ENCODE data around the gene AHRR. TPM values are rescaled to one million over a fixed set of nuclear protein-coding genes. Genes with fewer than 3 reads are reported as not detected.

AHRR gene
- total and polyA plus RNA-seq, 2 experiments from 2014 or later, result 0.27 to 1.8 TPM

- Histone ChIP-seq H3K27me3 (ENCODE audit: insufficient read depth) (peaks cover 34% of the 10 kb centered on the region), H3K79me2 (replicated peaks; ENCODE audit: insufficient read depth) (no peaks in the 10 kb centered on the region), H4K20me1 (replicated peaks; ENCODE audit: insufficient read depth) (no peaks in the 10 kb centered on the region), H3K27ac (ENCODE audit: low read depth) (no peak overlapping the region), H3K4me2 (no peak overlapping the region), H3K9me2 (ENCODE audit: insufficient read depth) (no peaks in the 10 kb centered on the region), H2AFZ (no peak overlapping the region), H3K4me1 (ENCODE audit: insufficient read depth) (no peaks in the 10 kb centered on the region), H3K4me3 (no peak overlapping the region), H3K36me3 (ENCODE audit: insufficient read depth) (no peaks in the 10 kb centered on the region), H3F3A (replicated peaks; ENCODE audit: low read depth) (no peaks in the 10 kb centered on the region)
- Mint-ChIP-seq H3K36me3 (ENCODE audit: low read depth) (no peaks in the 10 kb centered on the region), H3K27me3 (ENCODE audit: insufficient read depth, low read depth, poor library complexity) (peaks cover 35% of the 10 kb centered on the region), H3K9me3 (no peaks in the 10 kb centered on the region), H3K27ac (no peak overlapping the region), H3K4me3 (no peak overlapping the region), H3K4me1 (peaks cover 3% of the 10 kb centered on the region; the same call in 1 of the 3 replicates)
- TF ChIP-seq JUNB (IDR thresholded peaks at IDR 0.05; ENCODE audit: unreplicated experiment), result no peak
- TF ChIP-seq ZNF462 (CRISPR knock-in tag; IDR thresholded peaks at IDR 0.05), result no peak
- TF ChIP-seq ZNF331 (CRISPR knock-in tag; IDR thresholded peaks at IDR 0.05; ENCODE audit: low read depth), result no peak
- no peak for TF ChIP-seq CTCF (conservative IDR thresholded peaks at IDR 0.05; ENCODE audit: low read depth in 2 of 2)
- TF ChIP-seq POLR2AphosphoS5 (IDR thresholded peaks at IDR 0.05; ENCODE audit: low read depth), result no peak
- TF ChIP-seq NANOG (IDR thresholded peaks at IDR 0.05; ENCODE audit: borderline replicate concordance), result no peak
- no peak for TF ChIP-seq EZH2 (IDR thresholded peaks at IDR 0.05; ENCODE audit: low read depth, unreplicated experiment)
- no peak for TF ChIP-seq CREB1 (CRISPR knock-in tag; IDR thresholded peaks at IDR 0.05; ENCODE audit: low read depth)
- TF ChIP-seq STAT1 (IDR thresholded peaks at IDR 0.05; ENCODE audit: unreplicated experiment), result no peak
- TF ChIP-seq ZNF114 (CRISPR knock-in tag; IDR thresholded peaks at IDR 0.05), result no peak
- TF ChIP-seq EZH2phosphoT487 (IDR thresholded peaks at IDR 0.05; ENCODE audit: unreplicated experiment), result no peak
- TF ChIP-seq REST (IDR thresholded peaks at IDR 0.05; ENCODE audit: unreplicated experiment), result no peak
- no peak for TF ChIP-seq ETS1 (IDR thresholded peaks at IDR 0.05)
- no peak for ATAC-seq
- no peak for DNase-seq (ENCODE audit: low spot score)
Observed at GRCh38 chr5:477247-477646, 155.7 kb downstream of the AHRR start.
